Activated CD4-positive, alpha-beta T cell treated with anti-CD3 and anti-CD28 coated beads, Interleukin-2, amount 10 ng/mL, durations not matched to agents 24 days and 14 days (primary cell): ENCODE measurements around the gene MSANTD2. TPM values are rescaled to one million over a fixed set of nuclear protein-coding genes. Genes with fewer than 3 reads are reported as not detected.
A peak's percentile ranks its signal among the peaks of the same experiment; 100 is the strongest.

Experiments
- DNase-seq: peaks from one replicate; pipeline ENCODE4 v3.0.0; 2022
- H3K27ac Mint-ChIP-seq: one replicate; pipeline ENCODE4 v1.8.0; 2022; ENCODE audit warnings: mild to moderate bottlenecking, mixed read lengths
- H3K27me3 Mint-ChIP-seq: one replicate; pipeline ENCODE4 v1.8.0; 2022; ENCODE audit warnings: mixed read lengths
- H3K36me3 Mint-ChIP-seq: one replicate; pipeline ENCODE4 v1.8.0; 2022; ENCODE audit warnings: low read depth, mild to moderate bottlenecking, mixed read lengths
- H3K4me1 Mint-ChIP-seq: one replicate; pipeline ENCODE4 v1.8.0; 2021; ENCODE audit warnings: mixed read lengths
- H3K4me3 Mint-ChIP-seq: one replicate; pipeline ENCODE4 v1.8.0; 2022; ENCODE audit warnings: mild to moderate bottlenecking, moderate library complexity, mixed read lengths
- H3K9me3 Mint-ChIP-seq: one replicate; pipeline ENCODE4 v1.8.0; 2021; ENCODE audit warnings: mixed read lengths
- intact Hi-C: fragments of 100-400 bp; cut with micrococcal nuclease; formaldehyde crosslinking; loops from one replicate; pipeline ENCODE4 v1.15.1; 2023
- total RNA-seq: library from RNA; stranded (reverse); gene quantifications from 2 replicates; pipeline ENCODE4 v1.2.3, GENCODE V29; 2022

MSANTD2 gene
- total RNA-seq, result 10.6 TPM in 2 replicates

DNA sequence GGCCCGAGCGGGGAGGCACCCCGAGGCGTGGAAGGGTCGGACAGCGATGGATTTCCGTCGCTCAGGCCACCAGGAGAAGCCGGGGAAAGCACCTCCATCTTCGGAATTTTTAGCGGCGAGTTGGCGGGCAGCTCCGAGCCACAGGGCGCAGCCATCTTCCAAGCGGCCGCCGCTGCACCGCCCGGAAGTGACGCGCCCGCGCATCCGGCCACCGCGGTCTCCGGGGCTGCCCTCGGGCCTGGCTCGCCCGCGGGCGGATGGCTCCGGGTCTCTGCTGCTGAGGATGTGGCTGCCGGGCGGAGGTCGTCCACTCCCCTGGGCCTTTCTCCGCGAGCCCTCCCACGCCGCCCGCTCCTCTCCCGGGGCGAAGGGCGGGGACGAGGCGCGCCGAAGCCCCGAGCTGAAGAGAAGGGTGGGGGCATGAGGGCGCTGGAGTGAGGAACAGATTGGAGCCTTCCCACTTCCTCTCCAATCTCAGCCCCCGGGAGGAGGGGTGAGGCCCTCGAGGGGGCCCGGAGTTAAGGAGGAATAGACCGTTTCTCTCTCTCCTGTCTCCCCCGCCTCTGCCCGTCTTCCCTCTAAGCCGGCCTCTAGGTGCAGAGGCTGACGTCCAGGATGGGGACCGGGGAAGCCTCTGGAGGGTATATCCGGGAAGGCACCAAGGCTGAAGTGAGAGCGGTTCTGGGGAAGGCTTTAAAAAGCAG lies at the start of gene MSANTD2:
MSANTD2 (minus strand) TSS at position 181 of the 704 bp plus-strand sequence; CDS start at position 155, 26 bp downstream.
- intact Hi-C loops, result loop anchor here (1.0 to 2.0 kb wide), 6 partner anchors 8 to 127 kb away; partner anchors contain the start of genes SIAE and SPA17
- Mint-ChIP-seq H3K4me3 (peak within 1 kb of the TSS; percentile 95), H3K36me3 (no peaks in the 10 kb centered on the region), H3K27me3 (peaks cover 16% of the 10 kb centered on the region), H3K4me1 (peaks cover 21% of the 10 kb centered on the region), H3K27ac (peak within 1 kb of the TSS; percentile 90), H3K9me3 (no peaks in the 10 kb centered on the region)
- DNase-seq, result peak; percentile 96

DNA sequence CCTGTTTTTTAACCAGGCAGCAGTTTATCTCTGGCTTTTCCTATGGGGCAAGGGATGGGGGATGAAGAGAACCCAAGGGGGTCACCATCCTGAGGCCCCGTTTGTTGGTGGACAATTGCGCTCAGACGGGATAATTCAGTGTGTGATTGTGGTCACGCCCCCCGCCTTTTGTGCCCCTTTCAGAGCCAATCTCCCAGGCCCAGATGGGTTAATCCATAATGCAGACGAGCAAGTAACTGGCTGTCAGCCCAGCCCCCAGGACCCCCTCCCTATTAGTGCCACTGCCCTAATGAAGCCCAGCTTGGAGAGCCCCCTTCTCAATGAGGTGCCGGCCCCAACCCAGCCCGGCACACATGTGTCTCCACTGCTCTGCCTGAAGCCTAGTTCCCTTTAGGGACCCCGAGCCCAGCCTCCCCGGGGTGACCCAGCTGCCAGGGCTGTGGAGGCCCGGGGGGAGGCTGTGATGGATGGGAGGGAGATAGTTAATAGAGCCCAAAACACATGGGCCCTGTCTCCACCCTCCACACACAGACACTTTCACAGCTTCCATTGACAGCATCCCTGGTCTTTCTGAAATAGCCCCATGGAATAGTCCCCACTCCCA lies 46.0 kb upstream of the MSANTD2 start:
- Mint-ChIP-seq H3K4me3 (no peak overlapping the region), H3K36me3 (no peaks in the 10 kb centered on the region), H3K27ac (no peak overlapping the region), H3K9me3 (no peaks in the 10 kb centered on the region), H3K4me1 (no peaks in the 10 kb centered on the region), H3K27me3 (peaks cover 95% of the 10 kb centered on the region)
- intact Hi-C loops, result no loop called here
- DNase-seq, result no peak

DNA sequence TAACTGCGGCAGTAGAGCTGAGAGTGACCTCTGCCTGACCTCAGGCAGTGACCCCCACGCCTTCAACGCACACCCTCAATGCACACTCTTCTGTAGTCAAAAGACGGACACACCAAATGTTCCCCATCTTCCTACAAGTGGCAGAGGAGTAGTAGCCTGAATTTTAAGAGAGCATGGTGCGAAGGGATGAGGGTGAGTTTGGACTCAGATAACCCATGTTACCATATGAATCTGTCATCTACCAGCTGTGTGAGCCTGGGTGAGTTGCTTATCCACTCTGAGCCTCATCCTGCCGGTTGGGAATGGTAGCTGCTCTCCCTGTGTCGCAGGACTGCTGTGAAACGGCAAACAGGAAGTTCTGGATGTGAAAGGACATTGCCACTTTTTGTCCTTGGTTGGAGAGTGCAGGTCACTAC lies 44.5 kb upstream of the MSANTD2 start:
- no peaks in the 10 kb centered on the region for H3K9me3 Mint-ChIP-seq
- intact Hi-C loops, result no loop called here
- H3K4me1 Mint-ChIP-seq, result peaks cover 6% of the 10 kb centered on the region
- H3K27me3 Mint-ChIP-seq, result peaks cover 95% of the 10 kb centered on the region
- DNase-seq, result no peak
- H3K4me3 Mint-ChIP-seq, result no peak overlapping the region
- no peak overlapping the region for H3K27ac Mint-ChIP-seq
- no peaks in the 10 kb centered on the region for H3K36me3 Mint-ChIP-seq

DNA sequence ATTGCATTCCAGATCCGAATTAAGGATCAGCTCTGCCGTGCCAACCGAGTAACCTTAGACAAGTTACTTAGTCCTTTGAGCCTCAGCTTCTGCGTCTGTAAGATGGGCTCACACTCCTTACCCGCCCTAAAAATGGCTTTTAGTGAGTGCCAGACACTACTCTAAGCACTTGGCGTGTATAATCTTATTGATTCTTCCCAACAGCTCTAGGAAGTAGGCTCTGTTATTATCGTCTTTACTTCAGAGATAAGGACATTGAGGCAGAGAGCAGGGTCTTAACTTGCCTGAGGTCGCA lies 43.4 kb upstream of the MSANTD2 start:
- Mint-ChIP-seq H3K4me1 (peaks cover 6% of the 10 kb centered on the region), H3K27ac (no peak overlapping the region), H3K27me3 (peaks cover 90% of the 10 kb centered on the region), H3K9me3 (no peaks in the 10 kb centered on the region), H3K4me3 (no peak overlapping the region), H3K36me3 (no peaks in the 10 kb centered on the region)
- DNase-seq, result no peak
- intact Hi-C loops, result loop anchor here (1.0 kb wide), 1 partner anchor 21 kb away; no protein-coding TSS in a partner anchor

DNA sequence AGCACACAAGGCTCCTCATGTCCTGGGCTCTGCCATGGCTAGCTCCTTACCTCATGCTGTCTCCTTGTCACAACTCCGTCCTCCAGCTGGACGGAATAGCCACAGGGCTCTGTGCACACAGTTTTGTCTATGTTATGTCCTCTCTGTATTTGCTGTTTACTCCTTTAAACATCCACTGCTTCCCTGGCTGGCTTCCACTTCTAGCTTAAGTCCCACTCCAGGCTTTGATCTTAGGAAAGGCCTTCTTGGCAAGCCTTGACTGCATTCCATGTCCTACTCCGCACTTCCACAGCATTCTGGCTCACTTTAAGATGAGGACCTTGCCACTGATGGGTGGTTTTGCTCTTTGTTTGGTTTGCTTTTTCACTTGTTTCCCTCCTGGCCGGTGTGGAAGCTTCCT lies 42.1 kb upstream of the MSANTD2 start:
- Mint-ChIP-seq H3K9me3 (no peaks in the 10 kb centered on the region), H3K36me3 (no peaks in the 10 kb centered on the region), H3K27ac (no peak overlapping the region), H3K4me3 (no peak overlapping the region), H3K27me3 (peaks cover 89% of the 10 kb centered on the region), H3K4me1 (peaks cover 6% of the 10 kb centered on the region)
- DNase-seq, result no peak
- intact Hi-C loops, result no loop called here

DNA sequence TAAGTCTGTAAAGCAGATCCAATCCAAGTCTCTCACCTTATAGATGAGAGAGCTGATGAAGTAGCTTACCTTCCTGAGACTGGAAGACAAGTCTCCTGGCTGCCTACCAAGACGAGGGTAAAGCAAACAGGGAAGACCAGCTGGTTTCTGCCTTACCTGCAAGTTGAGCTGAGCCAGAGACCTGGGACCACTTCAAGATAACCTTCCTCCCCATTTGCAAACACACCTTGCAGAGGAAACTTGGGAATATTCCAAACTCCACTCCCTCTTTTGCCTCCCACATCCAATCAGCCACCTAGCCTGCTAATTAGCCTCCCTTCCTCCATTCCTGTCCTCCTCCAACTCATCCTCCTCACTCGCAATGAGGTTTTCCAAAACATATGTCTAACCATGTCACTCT lies 41.6 kb upstream of the MSANTD2 start:
- no peak for DNase-seq
- Mint-ChIP-seq H3K27me3 (peaks cover 89% of the 10 kb centered on the region), H3K4me1 (peaks cover 8% of the 10 kb centered on the region), H3K9me3 (no peaks in the 10 kb centered on the region), H3K4me3 (no peak overlapping the region), H3K27ac (no peak overlapping the region), H3K36me3 (no peaks in the 10 kb centered on the region)
- intact Hi-C loops, result no loop called here

DNA sequence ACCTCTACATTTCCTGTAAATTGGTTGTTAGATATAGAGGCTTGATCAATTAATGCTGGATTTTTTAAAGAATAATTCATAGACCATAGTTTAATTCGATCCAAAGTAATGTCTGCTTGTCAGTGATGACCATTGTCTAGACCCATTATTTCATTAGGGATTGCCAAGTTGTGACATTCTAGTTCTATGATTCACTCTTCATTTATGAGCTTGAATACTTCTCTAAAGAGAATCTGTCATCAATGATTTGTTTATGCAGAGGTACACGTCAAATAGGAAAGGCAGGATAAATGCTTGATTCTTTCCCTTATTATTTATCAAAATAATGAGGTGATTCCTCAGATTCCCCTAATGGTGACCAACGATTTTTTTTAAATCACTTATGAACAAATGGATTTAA lies 41.0 kb upstream of the MSANTD2 start:
- Mint-ChIP-seq H3K4me1 (peaks cover 11% of the 10 kb centered on the region), H3K27me3 (peaks cover 85% of the 10 kb centered on the region), H3K4me3 (no peak overlapping the region), H3K27ac (no peak overlapping the region), H3K9me3 (no peaks in the 10 kb centered on the region), H3K36me3 (no peaks in the 10 kb centered on the region)
- no peak for DNase-seq
- intact Hi-C loops, result no loop called here

DNA sequence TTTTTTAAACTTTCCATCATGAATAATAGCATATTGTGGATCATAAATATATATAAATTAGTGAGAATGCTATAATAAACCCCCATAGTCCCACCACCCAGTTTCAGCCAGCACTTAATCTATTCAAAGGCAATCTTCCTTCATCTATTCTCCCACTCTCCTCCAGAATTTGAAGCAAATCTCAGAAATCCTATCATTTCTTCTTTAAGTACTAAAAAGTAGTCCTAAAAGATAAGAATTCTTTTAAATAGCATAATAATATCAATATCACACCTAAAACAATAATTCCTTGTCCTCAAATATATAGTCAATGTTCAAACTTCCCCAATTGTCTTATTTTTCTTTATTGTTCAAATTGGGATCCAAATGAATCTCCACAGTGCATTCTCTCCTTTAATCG lies 40.5 kb upstream of the MSANTD2 start:
- Mint-ChIP-seq H3K27ac (no peak overlapping the region), H3K4me3 (no peak overlapping the region), H3K9me3 (no peaks in the 10 kb centered on the region), H3K27me3 (peaks cover 83% of the 10 kb centered on the region), H3K36me3 (no peaks in the 10 kb centered on the region), H3K4me1 (peaks cover 13% of the 10 kb centered on the region)
- DNase-seq, result no peak
- intact Hi-C loops, result no loop called here

DNA sequence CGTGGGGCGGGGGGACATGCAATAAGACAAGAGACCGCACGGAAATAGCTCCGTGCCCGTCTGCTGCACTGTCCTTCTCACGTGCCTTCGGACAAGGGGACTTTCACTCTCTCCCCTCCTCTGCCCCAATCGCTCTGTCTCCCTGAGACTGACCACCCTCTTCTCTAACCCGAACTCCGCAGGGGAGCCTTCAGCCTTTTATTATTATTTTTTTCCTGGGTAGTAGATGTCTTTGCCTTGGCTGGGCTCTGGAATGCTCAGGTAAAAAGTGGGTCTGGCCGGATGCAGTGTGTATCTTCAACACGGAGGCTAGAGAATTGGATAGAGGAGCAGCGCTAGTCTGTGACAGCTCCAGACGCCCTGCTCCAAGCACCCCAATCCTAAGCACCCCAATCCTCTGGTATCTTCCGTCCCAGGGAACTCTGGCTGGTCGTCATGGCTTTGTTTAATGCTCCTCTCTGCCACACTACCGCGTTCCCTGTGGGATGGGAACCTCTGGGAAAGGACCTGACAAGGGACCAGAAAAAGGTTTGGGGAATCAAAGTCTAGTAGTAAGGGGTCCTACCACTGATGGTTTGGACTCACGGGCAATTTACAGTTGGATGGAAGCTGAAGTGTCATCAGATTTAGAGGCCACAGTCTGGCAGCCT lies 39.9 kb upstream of the MSANTD2 start:
- H3K36me3 Mint-ChIP-seq, result no peaks in the 10 kb centered on the region
- intact Hi-C loops, result no loop called here
- no peaks in the 10 kb centered on the region for H3K9me3 Mint-ChIP-seq
- no peak for DNase-seq
- peaks cover 79% of the 10 kb centered on the region for H3K27me3 Mint-ChIP-seq
- H3K27ac Mint-ChIP-seq, result no peak overlapping the region
- H3K4me1 Mint-ChIP-seq, result peaks cover 13% of the 10 kb centered on the region
- H3K4me3 Mint-ChIP-seq, result peak overlapping the region; percentile 55

DNA sequence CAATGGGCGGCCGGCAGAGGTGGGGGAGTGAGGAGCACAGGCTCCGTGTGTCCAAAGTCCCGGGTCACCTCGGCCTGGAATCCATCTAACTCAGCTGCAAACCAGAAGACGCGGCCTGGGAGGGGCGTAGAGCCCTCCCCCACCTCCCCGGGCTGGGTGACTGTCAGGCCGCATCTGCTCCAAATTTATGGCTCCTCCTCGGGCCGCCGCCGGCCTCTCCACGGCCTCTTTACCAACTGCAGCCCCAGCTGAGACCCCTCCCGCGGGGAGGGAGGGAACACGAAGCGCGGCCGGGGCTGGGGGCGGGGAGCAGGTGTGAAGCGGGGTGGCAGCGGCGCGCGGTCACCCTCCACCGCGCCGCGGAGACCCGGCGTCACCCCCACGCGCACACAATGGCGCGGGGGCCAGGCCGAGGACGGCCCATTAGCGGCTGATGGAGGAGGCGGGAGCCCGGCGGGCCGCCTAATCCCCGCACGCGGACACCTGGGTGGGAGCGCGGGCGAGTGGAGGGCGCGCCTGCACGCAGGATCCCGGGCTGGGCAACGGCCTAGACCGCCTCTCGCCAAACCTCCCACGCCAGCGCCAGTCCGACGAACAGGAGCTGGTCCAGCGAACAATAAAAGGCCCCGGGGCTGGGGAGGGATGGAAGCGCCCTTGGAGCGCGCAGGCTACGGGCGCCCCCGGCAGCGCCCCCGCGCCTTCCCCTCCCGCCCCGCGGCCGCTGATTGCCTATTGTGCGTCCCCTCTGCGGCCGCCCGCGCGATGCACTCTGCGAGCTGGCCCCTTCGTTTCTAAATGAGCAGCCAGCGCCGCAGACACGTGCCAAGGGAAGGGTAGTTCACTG lies 39.1 kb upstream of the MSANTD2 start:
- intact Hi-C loops, result no loop called here
- no peaks in the 10 kb centered on the region for H3K36me3 Mint-ChIP-seq
- peaks cover 13% of the 10 kb centered on the region for H3K4me1 Mint-ChIP-seq
- no peak overlapping the region for H3K27ac Mint-ChIP-seq
- peak overlapping the region; percentile 55 for H3K4me3 Mint-ChIP-seq
- peaks cover 77% of the 10 kb centered on the region for H3K27me3 Mint-ChIP-seq
- peak; percentile 57 for DNase-seq
- H3K9me3 Mint-ChIP-seq, result no peaks in the 10 kb centered on the region

DNA sequence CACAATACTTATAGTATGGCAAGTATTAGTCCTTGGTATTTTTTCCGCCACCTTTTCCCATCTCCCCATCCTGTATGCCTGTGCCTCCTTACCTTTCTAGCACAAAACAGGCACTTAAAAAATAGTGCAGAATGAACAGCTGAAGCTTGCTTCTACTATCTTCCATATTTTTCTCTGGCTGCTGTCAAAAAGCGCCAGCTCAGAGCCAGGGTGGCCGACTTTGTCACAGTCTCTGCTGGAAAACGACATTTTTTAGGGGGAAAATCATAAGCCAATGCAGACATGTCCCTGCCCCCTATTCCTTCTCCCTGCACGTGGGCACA lies 38.6 kb upstream of the MSANTD2 start:
- intact Hi-C loops, result no loop called here
- Mint-ChIP-seq H3K27ac (no peak overlapping the region), H3K4me1 (peaks cover 13% of the 10 kb centered on the region), H3K27me3 (peaks cover 75% of the 10 kb centered on the region), H3K9me3 (no peaks in the 10 kb centered on the region), H3K36me3 (no peaks in the 10 kb centered on the region), H3K4me3 (no peak overlapping the region)
- no peak for DNase-seq

DNA sequence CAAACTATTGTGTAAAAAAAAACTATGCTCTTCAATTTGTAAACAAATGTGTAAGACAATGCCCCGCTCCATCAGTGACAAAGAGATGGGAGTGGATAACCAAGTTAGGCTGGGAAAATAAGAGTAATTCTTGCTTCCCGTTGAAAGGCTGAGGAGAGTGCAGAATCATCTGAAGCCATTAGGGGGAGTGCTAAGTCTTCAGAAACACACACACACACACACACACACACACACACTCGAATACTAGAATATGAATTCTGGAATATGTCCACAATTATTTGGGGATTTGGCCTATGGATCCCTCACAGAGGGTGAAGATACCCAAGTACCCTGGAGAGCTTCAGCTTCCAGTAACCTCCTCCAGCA lies 37.3 kb upstream of the MSANTD2 start:
- Mint-ChIP-seq H3K9me3 (no peaks in the 10 kb centered on the region), H3K27ac (no peak overlapping the region), H3K27me3 (peaks cover 74% of the 10 kb centered on the region), H3K36me3 (no peaks in the 10 kb centered on the region), H3K4me3 (no peak overlapping the region), H3K4me1 (peaks cover 13% of the 10 kb centered on the region)
- intact Hi-C loops, result loop anchor here (1.0 to 2.0 kb wide), 6 partner anchors 29 to 193 kb away; partner anchors contain the start of gene MSANTD2
- DNase-seq, result peak; percentile 64

DNA sequence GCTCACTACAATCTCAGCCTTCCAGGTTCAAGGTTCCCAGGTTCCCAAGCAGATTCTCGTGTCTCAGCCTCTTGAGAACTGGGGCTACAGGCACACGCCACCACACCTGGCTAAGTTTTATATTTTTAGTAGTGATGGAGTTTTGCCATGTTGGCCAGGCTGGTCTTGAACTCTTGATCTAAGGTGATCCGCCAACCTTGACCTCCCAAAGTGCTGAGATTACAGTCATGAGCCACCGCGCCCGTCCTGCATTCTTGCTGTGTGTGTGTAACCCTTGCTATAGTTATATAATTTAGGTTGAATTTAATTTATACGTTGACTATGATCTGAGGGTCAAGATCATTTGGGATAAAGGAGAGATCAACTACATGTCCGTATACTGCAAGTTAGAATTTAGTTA lies 35.7 kb upstream of the MSANTD2 start:
- DNase-seq, result no peak
- no peaks in the 10 kb centered on the region for H3K9me3 Mint-ChIP-seq
- intact Hi-C loops, result loop anchor here (2.0 kb wide), 1 partner anchor 35 kb away; the partner anchor contains the start of gene MSANTD2
- H3K27ac Mint-ChIP-seq, result no peak overlapping the region
- peaks cover 65% of the 10 kb centered on the region for H3K27me3 Mint-ChIP-seq
- H3K36me3 Mint-ChIP-seq, result no peaks in the 10 kb centered on the region
- peak overlapping the region; percentile 76 for H3K4me3 Mint-ChIP-seq
- peaks cover 13% of the 10 kb centered on the region for H3K4me1 Mint-ChIP-seq
